HG02759 (cell line): Measurements from ENCODE around the gene NANS.
"Not testable (repeated sequence)": the region's sequence is repeated elsewhere in the genome, so short reads cannot be mapped to it uniquely, and the experiment has no call there.

Experiments
- ATAC-seq: cut with Tn5 transposase; IDR thresholded peaks from one replicate; pipeline ENCODE4 v1.9.1; 2021; ENCODE audit warnings: mild to moderate bottlenecking, moderate library complexity; ENCODE audit not compliant: unreplicated experiment

NANS gene, protein sequence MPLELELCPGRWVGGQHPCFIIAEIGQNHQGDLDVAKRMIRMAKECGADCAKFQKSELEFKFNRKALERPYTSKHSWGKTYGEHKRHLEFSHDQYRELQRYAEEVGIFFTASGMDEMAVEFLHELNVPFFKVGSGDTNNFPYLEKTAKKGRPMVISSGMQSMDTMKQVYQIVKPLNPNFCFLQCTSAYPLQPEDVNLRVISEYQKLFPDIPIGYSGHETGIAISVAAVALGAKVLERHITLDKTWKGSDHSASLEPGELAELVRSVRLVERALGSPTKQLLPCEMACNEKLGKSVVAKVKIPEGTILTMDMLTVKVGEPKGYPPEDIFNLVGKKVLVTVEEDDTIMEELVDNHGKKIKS

DNA sequence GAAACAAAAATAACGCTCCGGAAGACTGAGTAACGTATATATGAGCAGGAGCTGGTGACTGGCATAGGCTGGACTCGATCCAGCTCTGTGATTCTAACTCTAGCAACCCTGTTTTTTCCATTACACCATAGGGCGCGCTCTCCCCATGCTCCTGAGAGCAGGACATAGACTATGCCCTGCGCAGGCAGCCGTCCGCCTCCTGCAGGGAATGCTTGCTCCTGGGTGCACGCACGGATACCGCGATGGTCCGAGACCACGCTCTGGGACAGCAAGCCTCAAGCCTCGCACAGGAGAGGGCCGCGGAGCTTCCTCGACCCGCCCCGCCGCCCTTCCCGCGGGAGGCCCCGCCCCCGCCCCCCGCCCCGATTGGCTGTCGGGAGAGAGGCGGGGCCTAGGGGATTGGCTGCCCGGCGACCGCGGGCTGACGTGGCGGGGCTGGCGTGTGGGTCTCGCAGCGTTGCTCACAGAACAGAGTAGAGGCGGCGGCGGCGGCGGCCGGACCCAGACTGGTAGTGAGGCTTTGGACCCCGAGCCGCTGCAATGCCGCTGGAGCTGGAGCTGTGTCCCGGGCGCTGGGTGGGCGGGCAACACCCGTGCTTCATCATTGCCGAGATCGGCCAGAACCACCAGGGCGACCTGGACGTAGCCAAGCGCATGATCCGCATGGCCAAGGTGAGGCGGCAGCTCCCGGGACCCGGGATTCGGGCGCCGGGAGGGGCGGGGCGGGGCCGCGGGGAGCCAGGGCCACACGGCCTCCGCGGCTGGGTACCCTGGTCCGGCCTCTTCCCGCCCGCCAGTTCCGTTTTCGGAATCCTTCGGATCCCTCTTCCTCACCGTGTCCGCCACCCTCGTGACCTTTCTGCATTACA lies at the start of gene NANS:
Gene NANS, plus strand, starts transcription at position 464 of the 869 bp plus-strand sequence. Its CDS starts 77 bp downstream, at position 541.
- ATAC-seq, result peak; percentile 98

DNA sequence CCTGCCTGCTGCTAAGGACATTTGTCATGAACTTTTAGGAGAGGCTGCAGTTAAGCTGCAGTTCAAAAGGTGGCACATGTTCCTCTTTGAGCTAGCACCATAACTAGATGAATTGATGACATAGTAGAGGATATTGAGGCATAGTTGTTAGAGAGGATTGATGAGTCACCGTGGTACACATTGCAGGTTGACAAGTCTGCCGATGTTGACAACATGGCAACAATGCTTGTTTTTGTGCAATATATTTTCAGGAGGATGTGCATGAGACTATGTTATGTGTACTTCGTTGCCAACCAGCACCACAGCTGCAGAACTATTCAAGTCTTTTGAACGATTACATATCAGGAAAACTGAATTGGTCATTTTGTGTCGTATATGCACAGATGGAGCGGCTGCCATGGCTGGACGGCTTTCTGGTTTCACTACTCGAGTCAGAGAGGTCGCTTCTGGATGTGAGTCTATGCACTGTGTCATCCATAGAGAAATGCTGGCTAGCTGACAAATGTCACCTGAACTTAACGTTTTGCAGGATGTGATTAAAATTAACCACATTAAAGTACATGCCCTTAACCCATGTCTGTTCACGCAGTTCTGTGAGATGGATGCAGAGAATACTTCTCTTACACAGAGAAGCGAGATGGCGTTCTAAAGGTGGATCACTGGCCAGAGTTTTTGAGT lies 49.1 kb upstream of the NANS start:
- no peak for ATAC-seq

DNA sequence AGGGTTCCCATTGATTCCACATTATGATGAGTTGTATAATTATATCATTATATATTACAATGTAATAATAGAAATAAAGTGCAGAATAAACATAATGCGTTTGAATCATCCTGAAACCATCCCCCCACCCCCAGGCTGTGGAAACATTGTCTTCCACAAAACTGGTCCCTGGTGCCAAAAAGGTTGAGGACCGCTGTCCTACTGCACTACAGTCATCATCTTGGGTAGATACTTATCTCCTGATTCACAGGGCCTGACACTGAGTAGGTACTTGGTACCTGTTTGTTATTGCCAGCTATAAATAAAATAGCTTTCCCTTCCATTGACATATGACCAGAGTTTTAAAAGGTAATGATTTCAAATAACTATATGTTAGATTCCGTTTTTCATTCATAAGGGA lies 47.8 kb upstream of the NANS start:
- ATAC-seq, result no peak

DNA sequence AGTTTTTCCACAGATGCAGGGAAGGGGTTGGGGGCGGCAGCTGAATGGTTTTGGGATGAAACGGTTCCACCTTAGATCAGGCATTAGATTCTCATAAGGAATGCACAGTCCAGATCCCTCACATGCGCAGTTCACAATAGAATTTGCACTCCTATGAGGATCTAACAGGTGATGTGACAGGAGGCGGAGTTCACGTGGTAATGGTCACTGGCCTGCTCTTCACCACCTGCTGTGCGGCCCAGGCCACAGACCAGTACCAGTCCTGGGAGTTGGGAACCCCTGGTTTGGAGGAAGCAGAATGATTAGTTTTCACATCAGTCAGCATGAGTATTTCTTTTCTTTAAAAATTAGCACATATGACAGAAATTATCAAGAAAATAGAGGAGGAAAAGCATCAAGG lies 47.1 kb upstream of the NANS start:
- ATAC-seq, result no peak

DNA sequence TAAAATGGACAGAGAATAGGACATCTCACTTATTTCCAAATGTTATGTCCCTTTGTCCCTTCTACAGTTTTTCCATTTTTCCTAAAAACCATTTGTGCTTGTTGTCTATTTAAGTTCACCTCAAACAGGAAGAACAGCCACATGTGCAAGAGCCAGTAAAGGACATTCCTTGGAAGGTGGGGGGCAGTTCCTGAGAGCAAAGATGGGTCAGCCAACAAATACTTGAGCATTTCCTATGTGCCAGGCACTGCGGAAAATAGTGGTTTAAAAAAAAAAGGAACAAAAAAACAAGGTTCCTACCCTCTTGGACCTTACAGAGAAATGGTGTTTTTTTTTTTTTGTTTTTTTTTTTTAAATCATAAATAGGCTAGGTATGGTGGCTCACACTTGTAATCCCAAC lies 46.6 kb upstream of the NANS start:
- no peak for ATAC-seq

DNA sequence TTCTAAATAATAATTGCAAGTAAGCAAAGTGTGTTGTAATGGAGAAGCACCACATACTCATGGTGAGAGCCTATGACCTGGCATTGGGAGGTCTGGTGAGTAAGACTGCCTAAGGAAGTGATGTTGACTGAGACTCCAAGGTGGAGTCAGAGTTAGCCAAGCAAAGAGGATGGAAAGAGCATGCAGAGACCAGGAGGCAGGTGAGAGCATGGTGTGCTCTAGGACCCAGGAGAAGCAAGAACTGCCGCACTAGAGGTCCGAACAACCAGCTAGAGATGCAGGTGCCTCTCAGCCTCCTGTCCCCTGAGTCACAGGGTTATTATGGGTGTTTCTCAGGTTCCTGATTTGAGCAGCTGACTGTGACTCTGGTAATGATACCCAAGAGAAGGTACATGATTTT lies 46.1 kb upstream of the NANS start:
- peak; percentile 86 for ATAC-seq

DNA sequence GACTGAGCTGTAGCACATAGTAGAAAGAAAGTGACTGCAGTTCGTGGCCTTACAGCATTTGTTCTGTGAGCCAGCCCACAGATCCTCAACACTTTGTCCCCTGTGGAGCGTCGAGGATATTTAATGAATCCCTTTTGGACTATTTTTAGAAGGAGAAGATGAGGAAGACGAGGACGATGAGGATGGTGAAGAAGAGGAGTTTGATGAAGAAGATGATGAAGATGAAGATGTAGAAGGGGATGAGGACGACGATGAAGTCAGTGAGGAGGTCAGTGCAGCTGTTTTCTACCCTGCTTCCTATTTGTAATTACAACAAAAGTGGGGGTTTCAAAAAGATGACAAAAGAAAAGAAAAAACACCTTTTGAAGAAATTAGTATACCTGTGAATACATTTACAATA lies 45.4 kb upstream of the NANS start:
- no peak for ATAC-seq

DNA sequence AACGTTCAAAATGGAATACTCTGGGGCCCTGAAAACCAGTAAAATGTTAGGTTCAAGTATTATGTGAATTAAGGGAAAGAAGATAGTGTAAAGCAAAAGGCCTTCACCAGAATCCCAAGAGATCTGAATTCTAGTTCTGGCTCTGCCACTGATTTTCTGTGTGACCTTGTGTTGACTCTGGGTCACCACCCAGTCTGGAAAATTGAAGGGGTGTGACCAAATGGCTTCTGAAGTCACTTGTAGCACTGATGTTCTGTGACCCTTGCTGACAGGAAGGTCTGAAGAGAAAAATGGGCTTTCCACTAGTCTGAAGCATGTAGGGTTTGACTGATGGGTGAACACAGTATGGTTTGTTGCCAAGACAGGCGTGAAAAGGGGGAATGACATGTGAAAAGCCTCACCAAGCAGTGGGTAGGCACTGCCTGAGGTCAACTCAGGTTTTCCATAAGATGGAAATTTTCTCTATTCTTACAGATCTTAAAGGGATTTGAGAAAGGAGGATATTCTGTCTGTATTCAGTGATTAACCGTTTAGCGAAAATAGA lies 40.3 kb upstream of the NANS start:
- no peak for ATAC-seq

DNA sequence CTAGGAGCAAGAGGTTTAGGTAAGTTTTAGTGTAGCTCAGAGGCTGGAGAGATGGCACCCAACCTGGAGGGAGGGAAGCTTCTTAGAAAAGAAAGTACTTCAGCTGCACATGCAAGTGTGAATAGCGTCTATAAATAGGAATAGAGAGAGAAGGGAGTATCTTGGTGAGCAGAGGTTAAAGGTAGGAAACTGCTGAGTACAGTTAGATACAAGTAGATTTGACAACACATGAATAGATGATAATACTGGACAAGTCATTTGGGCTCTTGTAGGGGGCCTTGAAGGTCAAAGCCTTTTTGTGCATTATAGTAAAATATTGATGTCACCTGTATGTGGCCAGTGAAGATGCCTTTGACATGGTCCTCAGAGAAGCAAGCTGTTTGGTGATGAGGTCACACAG lies 39.2 kb upstream of the NANS start:
- ATAC-seq, result no peak

DNA sequence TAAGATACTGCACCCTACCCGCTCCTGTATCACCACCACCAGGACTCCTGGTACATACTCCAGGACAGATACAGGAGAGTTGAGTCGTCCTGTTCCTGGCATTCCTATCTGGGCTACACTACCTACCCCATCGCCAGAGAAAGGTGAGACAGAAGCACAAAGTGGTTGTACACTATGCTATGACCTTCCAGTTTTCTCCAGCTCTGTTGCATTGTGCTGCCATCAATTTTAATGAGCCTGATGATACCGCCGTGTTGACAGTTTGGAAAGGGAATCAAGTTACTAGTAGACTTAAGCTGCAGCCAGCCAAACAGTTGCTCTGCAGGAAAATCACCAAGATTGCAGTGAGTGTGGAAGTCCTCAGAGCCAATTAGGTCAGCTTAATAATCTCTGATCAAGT lies 38.2 kb upstream of the NANS start:
- no peak for ATAC-seq

DNA sequence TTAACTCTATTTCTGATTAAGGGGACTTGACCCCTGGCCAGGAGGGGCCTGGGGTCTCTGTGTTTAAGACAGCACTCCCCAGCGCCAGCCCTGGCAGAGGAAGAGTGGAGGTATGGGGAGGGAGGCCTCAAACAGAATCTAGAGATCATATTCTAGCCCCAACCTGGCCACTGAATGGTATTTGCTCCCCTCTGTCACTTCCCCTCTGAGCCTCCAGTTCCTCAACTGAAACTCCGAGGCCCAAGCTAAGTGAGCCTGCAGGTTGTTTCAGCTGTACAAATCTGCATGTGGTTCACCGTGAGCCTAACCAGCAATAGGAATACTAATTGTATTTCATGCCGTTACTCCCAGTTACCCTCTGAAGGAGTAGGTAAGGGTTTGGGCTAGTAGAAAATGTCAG lies 37.4 kb upstream of the NANS start:
- no peak for ATAC-seq

DNA sequence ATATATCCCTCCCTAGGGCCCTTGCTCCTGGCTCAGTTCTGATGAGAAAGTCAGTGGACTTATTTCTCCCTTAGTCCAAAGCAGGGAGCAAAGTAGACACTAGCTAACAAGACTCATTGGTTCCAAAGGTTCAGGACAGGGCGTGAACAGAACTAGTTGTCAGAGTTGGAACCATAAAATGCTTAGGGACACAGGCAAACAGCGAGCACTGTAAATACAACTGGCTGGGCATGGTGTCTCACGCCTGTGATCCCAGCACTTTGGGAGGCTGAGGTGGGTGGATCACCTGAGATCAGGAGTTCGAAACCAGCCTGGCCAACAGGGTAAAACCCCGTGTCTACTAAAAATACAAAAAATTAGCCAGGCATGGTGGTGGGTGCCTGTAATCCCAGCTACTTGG lies 36.7 kb upstream of the NANS start:
- not testable (repeated sequence) for ATAC-seq

DNA sequence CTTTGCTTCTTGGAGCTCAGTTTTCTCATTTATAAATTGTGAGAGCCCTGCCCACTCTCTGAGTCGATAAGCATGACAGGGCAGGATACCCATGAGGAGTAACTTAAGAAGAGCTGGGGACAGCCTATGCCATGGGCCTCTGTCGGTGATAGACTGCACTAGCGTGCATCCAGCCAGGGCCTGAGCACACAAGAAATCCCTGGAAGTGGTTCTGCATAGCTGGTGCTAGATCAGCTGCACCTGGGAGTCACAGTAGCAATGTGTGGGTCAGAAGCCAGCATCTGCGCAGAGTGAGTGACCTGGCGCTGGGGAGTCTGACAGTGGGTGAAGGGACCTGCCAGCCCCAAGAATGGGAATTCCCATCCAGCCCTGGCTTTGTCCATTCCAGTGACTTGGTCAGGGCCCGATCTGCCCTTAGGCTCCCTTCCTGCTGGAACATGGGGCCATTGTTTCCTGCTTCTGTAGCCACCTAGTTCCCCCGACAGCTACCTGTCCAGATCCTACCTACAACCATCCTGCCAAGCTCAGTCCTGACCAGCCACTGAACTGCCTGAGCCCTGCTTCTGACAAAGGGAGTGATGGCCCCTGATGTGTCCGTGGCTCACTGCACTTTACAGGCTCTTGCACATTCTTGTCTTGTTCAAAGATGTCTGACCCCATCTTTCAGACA lies 35.9 kb upstream of the NANS start:
- ATAC-seq, result no peak

DNA sequence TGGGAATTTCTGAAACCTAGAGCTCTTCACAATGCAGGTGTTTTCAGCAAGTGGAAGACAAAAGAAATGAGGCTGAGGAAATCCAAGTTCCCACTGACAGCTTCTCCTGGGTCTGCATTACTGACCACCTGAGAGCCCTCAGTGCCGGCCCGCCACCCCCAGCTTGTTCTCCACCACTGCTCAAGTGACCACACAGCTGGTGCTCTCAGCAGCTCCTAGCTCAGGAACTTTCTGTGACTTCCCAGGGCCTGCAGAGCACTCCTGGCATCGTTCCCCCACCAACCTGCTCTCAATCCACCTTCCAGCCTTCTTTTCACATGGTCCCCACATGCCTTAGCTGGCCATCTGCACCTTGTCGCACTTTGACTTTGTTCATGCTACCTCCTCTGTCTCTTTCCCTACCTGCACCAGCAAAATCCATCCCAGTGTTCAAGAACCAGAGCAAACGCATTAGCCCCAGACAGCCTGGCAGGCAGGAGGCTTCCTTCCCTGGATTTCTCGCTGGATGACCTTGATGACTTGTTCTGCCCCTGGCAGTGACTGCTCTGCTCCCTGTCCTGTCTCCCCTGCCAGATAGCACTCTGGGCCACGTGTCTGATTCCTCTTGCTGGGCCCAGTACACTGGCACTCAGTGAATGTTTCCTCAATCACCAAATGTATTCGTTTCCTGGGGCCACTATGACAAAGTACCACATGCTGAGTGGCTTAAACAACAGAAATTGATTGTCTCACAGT lies 35.1 kb upstream of the NANS start:
- no peak for ATAC-seq

DNA sequence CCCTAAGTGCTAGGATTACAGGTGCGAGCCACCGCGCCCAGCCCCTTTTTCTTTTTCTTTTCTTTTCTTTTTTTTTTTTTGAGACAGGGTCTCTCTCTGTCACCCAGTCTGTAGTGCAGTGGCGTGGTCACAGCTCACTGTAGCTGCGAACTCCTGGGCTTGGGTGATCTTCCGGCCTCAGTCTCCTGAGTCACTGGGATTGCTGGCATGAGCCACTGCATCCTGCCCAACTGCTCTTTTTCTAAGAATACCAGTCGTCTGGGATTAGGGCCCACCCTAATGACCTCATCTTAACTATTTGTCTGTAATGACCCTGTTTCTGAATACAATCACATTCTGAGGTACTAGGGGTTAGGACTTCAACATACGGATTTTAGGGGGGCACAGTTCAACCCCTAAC lies 34.1 kb upstream of the NANS start:
- no peak for ATAC-seq

DNA sequence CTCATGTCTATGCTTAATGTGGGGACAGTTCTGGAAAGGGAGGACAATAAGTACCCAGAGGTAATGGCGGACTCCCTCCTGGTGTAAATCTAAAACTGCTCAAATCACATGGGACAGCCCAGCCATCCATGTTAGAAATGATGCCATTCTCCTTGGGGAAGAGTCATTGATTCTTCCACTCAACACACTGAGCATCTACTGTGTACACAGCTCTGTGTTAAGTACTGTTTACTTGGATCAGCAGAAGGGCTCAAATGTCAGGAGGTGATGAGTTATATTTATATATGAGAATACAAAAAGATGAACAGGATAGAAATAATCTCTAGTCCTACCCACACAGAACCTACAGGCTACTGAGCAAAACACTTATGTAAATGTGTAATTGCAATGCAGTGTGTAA lies 31.8 kb upstream of the NANS start:
- ATAC-seq, result no peak

DNA sequence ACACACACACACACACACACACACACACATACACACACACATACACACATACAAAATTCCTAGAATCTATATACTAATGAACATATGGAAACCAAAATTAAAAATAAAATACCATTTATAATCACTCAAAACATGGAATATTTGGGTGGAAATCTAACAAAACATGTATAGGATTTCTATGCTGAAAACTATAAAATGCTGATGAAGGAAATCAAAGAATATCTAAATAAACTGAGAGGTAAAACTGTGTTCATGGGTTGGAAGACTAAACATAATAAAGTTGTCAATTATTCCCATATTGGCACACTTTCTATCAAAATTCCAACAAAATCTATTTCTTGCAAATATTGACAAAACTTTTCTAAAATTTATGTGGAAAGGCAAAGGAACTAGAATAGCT lies 25.4 kb upstream of the NANS start:
- no peak for ATAC-seq

DNA sequence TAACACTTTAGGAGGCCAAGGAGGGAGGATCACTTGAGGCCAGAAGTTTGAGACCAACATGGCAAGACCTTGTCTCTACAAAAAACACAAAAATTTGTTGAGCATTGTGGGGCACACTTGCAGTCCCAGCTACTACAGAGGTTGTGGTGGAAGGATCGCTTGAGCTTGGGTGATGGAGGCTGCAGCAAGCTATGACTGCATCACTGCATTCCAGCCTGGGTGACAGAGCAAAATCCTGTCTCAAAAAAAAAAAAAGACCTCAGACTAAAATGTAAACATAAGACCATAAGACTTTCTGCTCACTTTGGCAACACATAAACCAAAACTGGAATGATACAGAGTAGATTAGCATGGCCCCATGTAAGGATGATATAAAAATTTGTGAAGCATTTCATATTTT lies 24.6 kb upstream of the NANS start:
- no peak for ATAC-seq

DNA sequence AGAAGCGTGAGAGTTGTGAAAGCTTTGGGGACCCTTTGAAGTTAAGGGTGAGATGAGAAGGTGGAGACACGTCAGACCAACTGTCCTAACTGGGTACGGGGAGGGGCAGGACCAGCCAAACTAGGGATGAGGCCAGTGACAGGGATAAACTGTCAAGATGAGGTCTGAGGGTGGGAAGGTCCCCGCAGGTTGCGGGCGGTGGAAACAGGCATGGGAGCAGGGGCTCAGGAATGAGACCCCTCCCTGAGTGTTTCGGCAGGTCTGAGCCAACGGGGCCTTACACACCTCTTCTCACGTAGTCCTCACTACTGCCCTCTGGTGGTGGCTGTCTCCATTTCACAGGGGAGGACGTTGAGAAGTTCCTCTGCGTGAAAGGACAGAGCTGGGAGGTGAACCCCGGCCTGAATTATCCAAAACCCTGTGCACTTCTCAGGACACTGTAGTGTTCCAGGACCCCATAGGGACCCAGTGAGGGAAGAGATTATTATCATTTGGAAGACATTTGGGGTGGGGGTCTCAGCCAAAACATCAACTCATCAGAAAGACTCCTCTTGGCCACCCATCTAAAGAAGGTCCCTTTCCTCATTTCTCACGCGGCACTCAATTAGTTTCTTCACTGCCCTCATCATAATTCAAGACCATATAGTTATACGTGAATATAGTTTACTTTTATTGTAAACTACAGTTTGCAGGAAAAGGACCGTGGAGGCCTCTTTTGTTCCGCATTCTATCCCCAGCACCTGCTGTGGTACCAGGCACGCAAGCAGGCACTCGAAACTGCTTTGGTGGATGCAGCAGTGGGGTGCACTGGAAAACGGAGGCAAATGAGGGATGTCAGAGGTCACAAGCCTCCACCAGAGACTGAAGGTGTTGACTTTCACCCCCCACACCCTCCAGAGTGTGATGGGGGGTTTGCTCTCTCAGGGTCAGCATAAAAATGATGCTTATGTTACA lies 21.7 kb upstream of the NANS start:
- ATAC-seq, result peak; percentile 8
